Mononuclear cell (primary cell): ENCODE results near the gene MYL10. TPM values are rescaled to one million over a fixed set of nuclear protein-coding genes. Genes with fewer than 3 reads are reported as not detected.
"Not testable (repeated sequence)": the region's sequence is repeated elsewhere in the genome, so short reads cannot be mapped to it uniquely, and the experiment has no call there.

Source experiments
- H3K27me3 ChIP-seq: 2 replicates; pipeline ENCODE4 v1.6.0; 2011; ENCODE audit warnings: low read length, control low read depth; ENCODE audit not compliant: insufficient read depth
- H3K4me1 ChIP-seq: 2 replicates; pipeline ENCODE4 v1.5.1; 2011; ENCODE audit warnings: mild to moderate bottlenecking, low read length, control low read depth; ENCODE audit not compliant: insufficient read depth
- H3K4me3 ChIP-seq: 2 replicates; pipeline ENCODE4 v1.5.1; 2011; ENCODE audit warnings: mild to moderate bottlenecking, low read length, moderate library complexity
- H3K9me3 ChIP-seq: 2 replicates; pipeline ENCODE4 v1.5.1; 2011; ENCODE audit warnings: low read depth, mild to moderate bottlenecking, control low read depth, low read length
- total RNA-seq: library from RNA; depleted of rRNA; stranded (reverse); fragments of >200 nt; gene quantifications from one replicate; pipeline ENCODE4 v1.2.3, GENCODE V29; 2012

MYL10 gene
- total RNA-seq, 1 donor: not detected

- Histone ChIP-seq H3K4me1 (no peaks in the 10 kb centered on the region), H3K4me3 (no peak overlapping the region), H3K9me3 (no peaks in the 10 kb centered on the region), H3K27me3 (no peaks in the 10 kb centered on the region)
Observed at GRCh38 chr7:101618207-101618839, 10.8 kb downstream of the MYL10 start.

GRCh38 chr7:101617451-101618206 is 11.5 kb downstream of the MYL10 start:
- H3K27me3 ChIP-seq: no peaks in the 10 kb centered on the region
- H3K4me1 ChIP-seq: no peaks in the 10 kb centered on the region
- H3K4me3 ChIP-seq: no peak overlapping the region
- no peaks in the 10 kb centered on the region for H3K9me3 ChIP-seq

GRCh38 chr7:101615446-101615845 is 13.7 kb downstream of the MYL10 start:
- no peaks in the 10 kb centered on the region for H3K9me3 ChIP-seq
- H3K4me1 ChIP-seq: no peaks in the 10 kb centered on the region

GRCh38 chr7:101614939-101615302 is 14.2 kb downstream of the MYL10 start:
- H3K27me3 ChIP-seq: no peaks in the 10 kb centered on the region
- H3K4me3 ChIP-seq: no peak overlapping the region
- no peaks in the 10 kb centered on the region for H3K9me3 ChIP-seq
- H3K4me1 ChIP-seq: no peaks in the 10 kb centered on the region

More at GRCh38 chr7:101615446-101615845, 13.7 kb downstream of the MYL10 start:
- Histone ChIP-seq H3K27me3 (no peaks in the 10 kb centered on the region), H3K4me3 (no peak overlapping the region)

GRCh38 chr7:101614098-101614938 is 14.8 kb downstream of the MYL10 start:
- no peaks in the 10 kb centered on the region for H3K9me3 ChIP-seq
- H3K4me1 ChIP-seq: no peaks in the 10 kb centered on the region
- no peaks in the 10 kb centered on the region for H3K27me3 ChIP-seq
- H3K4me3 ChIP-seq: no peak overlapping the region

GRCh38 chr7:101612885-101613515 is 16.1 kb downstream of the MYL10 start:
- no peaks in the 10 kb centered on the region for H3K4me1 ChIP-seq
- H3K9me3 ChIP-seq: no peaks in the 10 kb centered on the region
- no peaks in the 10 kb centered on the region for H3K27me3 ChIP-seq
- no peak overlapping the region for H3K4me3 ChIP-seq

GRCh38 chr7:101608772-101609713 is 20.1 kb downstream of the MYL10 start:
- Histone ChIP-seq H3K4me1 (no peaks in the 10 kb centered on the region), H3K9me3 (no peaks in the 10 kb centered on the region), H3K4me3 (no peak overlapping the region), H3K27me3 (no peaks in the 10 kb centered on the region)

GRCh38 chr7:101606498-101606923 is 22.6 kb downstream of the MYL10 start:
- no peaks in the 10 kb centered on the region for H3K9me3 ChIP-seq
- H3K4me1 ChIP-seq: no peaks in the 10 kb centered on the region
- no peaks in the 10 kb centered on the region for H3K27me3 ChIP-seq
- H3K4me3 ChIP-seq: no peak overlapping the region

GRCh38 chr7:101605611-101606497 is 23.2 kb downstream of the MYL10 start:
- no peaks in the 10 kb centered on the region for H3K27me3 ChIP-seq
- no peak overlapping the region for H3K4me3 ChIP-seq
- H3K4me1 ChIP-seq: no peaks in the 10 kb centered on the region
- no peaks in the 10 kb centered on the region for H3K9me3 ChIP-seq

GRCh38 chr7:101604934-101605332 is 24.2 kb downstream of the MYL10 start:
- not testable (repeated sequence) for H3K4me1 ChIP-seq, H3K4me3 ChIP-seq, H3K9me3 ChIP-seq, H3K27me3 ChIP-seq

GRCh38 chr7:101604331-101604933 is 24.7 kb downstream of the MYL10 start:
- Histone ChIP-seq H3K9me3 (no peaks in the 10 kb centered on the region), H3K4me1 (no peaks in the 10 kb centered on the region), H3K27me3 (no peaks in the 10 kb centered on the region), H3K4me3 (no peak overlapping the region)

- no peaks in the 10 kb centered on the region for H3K27me3 ChIP-seq
- H3K4me1 ChIP-seq: no peaks in the 10 kb centered on the region
- no peak overlapping the region for H3K4me3 ChIP-seq
- no peaks in the 10 kb centered on the region for H3K9me3 ChIP-seq
Observed at GRCh38 chr7:101602484-101603241, 26.4 kb downstream of the MYL10 start.
